Parathyroid adenoma (tissue), 2 donors: ENCODE measurements around the gene VDAC2.

Source experiments
- H2AFZ ChIP-seq: fragments of 300-600 bp; sonication (generic); one replicate; pipeline ENCODE4 v1.7.0; 2017; ENCODE audit warnings: antibody characterized with exemption, mild to moderate bottlenecking
- H3K27ac ChIP-seq: fragments of 300-600 bp; sonication (generic); one replicate; pipeline ENCODE4 v1.7.0; 2017
- H3K27me3 ChIP-seq: fragments of 300-600 bp; sonication (generic); one replicate; pipeline ENCODE4 v1.7.0; 2017; ENCODE audit warnings: low read length; ENCODE audit not compliant: control insufficient read depth, insufficient read depth
- H3K36me3 ChIP-seq: fragments of 300-600 bp; sonication (generic); one replicate; pipeline ENCODE4 v1.7.0; 2017; ENCODE audit warnings: low read length; ENCODE audit not compliant: control insufficient read depth, insufficient read depth
- H3K4me1 ChIP-seq: fragments of 300-600 bp; sonication (generic); one replicate; pipeline ENCODE4 v1.7.0; 2017; ENCODE audit warnings: control low read depth
- H3K4me2 ChIP-seq: fragments of 300-600 bp; sonication (generic); one replicate; pipeline ENCODE4 v1.7.0; 2017; ENCODE audit warnings: low read length
- H3K4me3 ChIP-seq: fragments of 300-600 bp; sonication (generic); one replicate; pipeline ENCODE4 v1.7.0; 2017; ENCODE audit warnings: low read depth, low read length
- H3K79me2 ChIP-seq: fragments of 300-600 bp; sonication (generic); one replicate; pipeline ENCODE4 v1.7.0; 2017; ENCODE audit warnings: control low read depth
- H3K9ac ChIP-seq: fragments of 300-600 bp; sonication (generic); one replicate; pipeline ENCODE4 v1.7.0; 2017; ENCODE audit warnings: mild to moderate bottlenecking
- H3K9me3 ChIP-seq: fragments of 300-600 bp; sonication (generic); one replicate; pipeline ENCODE4 v1.7.0; 2017; ENCODE audit warnings: low read length; ENCODE audit not compliant: control insufficient read depth
- CTCF ChIP-seq: fragments of 300-600 bp; sonication (generic); IDR thresholded peaks from one replicate; pipeline ENCODE4 v1.7.0; 2017; ENCODE audit warnings: antibody characterized with exemption, mild to moderate bottlenecking
- donor health status: primary hyperparathyroidism.

Gene VDAC2

DNA sequence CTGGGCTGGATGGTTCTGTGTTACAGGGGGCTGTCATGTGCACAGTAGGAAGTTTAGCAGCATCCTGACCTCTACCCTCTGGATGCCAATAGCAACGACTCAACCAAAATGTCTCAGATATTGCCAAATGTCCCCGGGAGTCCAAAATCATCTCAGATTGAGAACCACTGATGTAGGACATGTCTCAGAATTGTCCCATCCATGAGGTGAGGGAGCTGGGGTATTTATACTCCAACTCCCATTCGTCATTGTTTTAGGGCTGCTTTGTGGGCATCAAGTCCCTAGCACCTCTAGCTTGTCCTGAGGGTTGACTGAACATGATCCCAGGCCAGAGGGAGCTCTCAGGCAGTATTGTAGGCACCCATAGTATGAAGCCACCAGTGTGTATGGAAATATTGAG lies 50.4 kb downstream of the VDAC2 start:
- TF ChIP-seq CTCF: no peak
- no peaks in the 10 kb centered on the region for H3K27me3 ChIP-seq
- H2AFZ ChIP-seq: no peak overlapping the region
- no peak overlapping the region for H3K4me2 ChIP-seq
- H3K36me3 ChIP-seq: no peaks in the 10 kb centered on the region
- no peaks in the 10 kb centered on the region for H3K4me1 ChIP-seq
- H3K79me2 ChIP-seq: no peaks in the 10 kb centered on the region
- H3K27ac ChIP-seq: no peak overlapping the region
- H3K9me3 ChIP-seq: no peaks in the 10 kb centered on the region
- H3K4me3 ChIP-seq: no peak overlapping the region
- no peak overlapping the region for H3K9ac ChIP-seq

DNA sequence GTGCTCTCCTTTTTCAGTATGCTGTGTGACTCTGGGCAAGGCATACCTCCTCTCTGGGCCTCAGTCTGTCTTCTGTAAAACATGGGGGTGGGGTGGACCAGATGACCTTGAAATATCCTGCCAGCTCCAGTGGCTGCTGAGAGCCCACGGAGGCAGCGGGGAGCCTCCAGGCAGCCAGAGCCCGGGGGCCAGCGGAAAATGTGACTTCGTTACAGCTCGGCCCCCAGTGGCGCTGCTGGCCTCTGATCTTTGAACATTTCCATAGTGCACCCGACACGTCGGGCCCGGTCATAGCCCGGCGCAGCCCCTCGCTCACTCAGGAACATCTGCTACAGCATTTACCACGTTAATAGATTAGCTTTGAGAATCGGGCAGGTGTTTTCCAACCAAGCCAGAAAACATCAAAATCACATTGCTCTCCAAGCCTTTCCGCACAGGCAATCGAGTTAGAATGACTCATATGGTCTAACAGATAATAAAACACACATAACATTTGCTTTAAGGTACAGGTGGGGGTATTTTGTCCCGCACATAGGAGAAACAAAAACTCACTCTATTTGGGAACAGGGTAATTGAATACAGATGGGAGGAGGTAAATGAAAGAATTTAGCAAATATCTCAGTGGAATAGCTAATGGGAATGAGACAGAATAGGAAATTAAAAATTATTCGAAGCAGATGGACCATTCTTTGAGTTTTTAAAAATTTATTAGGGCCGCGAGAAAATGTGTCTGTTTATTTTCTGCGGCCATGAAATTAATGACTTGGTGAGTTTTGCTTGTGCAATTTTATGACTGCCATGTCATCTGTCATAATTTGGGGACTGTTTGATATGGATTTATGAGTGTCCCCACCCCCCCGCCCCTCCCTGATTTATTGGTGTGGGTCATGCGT lies 51.5 kb downstream of the VDAC2 start:
- Histone ChIP-seq H3K27me3 (no peaks in the 10 kb centered on the region), H3K9ac (no peak overlapping the region), H3K27ac (no peak overlapping the region), H3K9me3 (no peaks in the 10 kb centered on the region), H3K4me3 (no peak overlapping the region), H3K36me3 (no peaks in the 10 kb centered on the region), H3K79me2 (no peaks in the 10 kb centered on the region), H3K4me2 (no peak overlapping the region), H3K4me1 (no peaks in the 10 kb centered on the region), H2AFZ (no peak overlapping the region)
- no peak for TF ChIP-seq CTCF

DNA sequence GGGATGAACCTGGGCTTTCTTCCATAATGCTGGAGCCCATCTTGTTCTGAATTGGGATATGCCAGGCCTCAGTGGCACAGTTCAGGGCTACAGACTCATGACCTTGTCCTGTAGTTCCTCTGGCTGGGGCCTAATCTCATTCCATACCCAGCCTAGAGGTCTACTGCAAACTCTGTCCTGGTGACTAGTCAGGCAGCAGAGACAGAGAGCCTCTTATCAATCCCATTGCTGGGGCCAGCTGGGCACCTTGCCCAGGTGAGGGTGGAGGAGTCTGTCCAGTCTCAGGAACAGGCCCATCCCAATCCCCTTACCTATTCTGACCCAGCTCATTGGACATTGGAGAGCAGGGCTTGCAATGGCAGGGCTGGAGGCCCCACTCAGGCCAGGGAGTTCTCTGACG lies 53.2 kb downstream of the VDAC2 start:
- TF ChIP-seq CTCF: no peak
- no peaks in the 10 kb centered on the region for H3K36me3 ChIP-seq
- no peak overlapping the region for H3K27ac ChIP-seq
- H3K4me2 ChIP-seq: no peak overlapping the region
- H2AFZ ChIP-seq: no peak overlapping the region
- H3K4me3 ChIP-seq: no peak overlapping the region
- no peaks in the 10 kb centered on the region for H3K9me3 ChIP-seq
- H3K9ac ChIP-seq: no peak overlapping the region
- H3K4me1 ChIP-seq: no peaks in the 10 kb centered on the region
- no peaks in the 10 kb centered on the region for H3K79me2 ChIP-seq
- H3K27me3 ChIP-seq: no peaks in the 10 kb centered on the region

GRCh38 chr10:75265856-75266255 lies 55.3 kb downstream of the VDAC2 start:
- Histone ChIP-seq H3K4me1 (no peaks in the 10 kb centered on the region), H3K27ac (no peak overlapping the region), H3K4me3 (no peak overlapping the region), H3K27me3 (no peaks in the 10 kb centered on the region), H3K36me3 (no peaks in the 10 kb centered on the region), H3K9me3 (no peaks in the 10 kb centered on the region), H3K79me2 (no peaks in the 10 kb centered on the region), H3K9ac (no peak overlapping the region), H3K4me2 (no peak overlapping the region), H2AFZ (no peak overlapping the region)
- TF ChIP-seq CTCF: no peak

- H3K27me3 ChIP-seq: no peaks in the 10 kb centered on the region
- TF ChIP-seq CTCF: no peak
- H3K9me3 ChIP-seq: no peaks in the 10 kb centered on the region
- H3K4me3 ChIP-seq: no peak overlapping the region
- H3K27ac ChIP-seq: no peak overlapping the region
- no peaks in the 10 kb centered on the region for H3K4me1 ChIP-seq
- H3K79me2 ChIP-seq: no peaks in the 10 kb centered on the region
- H2AFZ ChIP-seq: no peak overlapping the region
- no peak overlapping the region for H3K9ac ChIP-seq
- H3K36me3 ChIP-seq: no peaks in the 10 kb centered on the region
- H3K4me2 ChIP-seq: no peak overlapping the region
Observed at GRCh38 chr10:75266945-75267344, 56.3 kb downstream of the VDAC2 start.
